GM12892 (cell line): ENCODE results near the gene GANC.

Experiments used
- POLR2A ChIP-seq: IDR thresholded peaks from 2 replicates; pipeline ENCODE4 v1.6.1; 2011; ENCODE audit warnings: low read depth, low read length, control low read depth
- POLR2AphosphoS5 ChIP-seq: IDR thresholded peaks from 2 replicates; pipeline ENCODE4 v1.6.1; 2011; ENCODE audit warnings: low read depth, low read length, control low read depth

DNA sequence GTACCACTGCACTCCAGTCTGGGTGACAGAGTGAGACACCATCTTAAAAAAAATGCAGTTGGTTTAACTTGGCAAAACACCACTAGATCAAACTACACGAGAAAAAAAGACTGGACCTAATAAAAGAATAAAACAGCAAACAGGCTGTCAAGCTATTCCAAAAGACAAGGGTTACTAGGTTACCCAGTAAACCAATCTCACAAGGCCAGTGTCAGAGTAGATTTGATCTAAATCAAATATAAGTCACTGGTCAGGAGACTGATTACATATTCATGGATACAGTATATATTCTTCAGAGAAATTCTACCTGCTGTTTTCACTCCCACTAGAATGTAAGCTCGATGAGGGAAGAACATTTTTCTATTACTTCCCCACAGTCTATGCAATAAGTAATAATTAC is 2.5 kb upstream of the GANC start:
- TF ChIP-seq POLR2A (no peak), POLR2AphosphoS5 (no peak)
